HepG2 (cell line): ENCODE data around the gene CA10.

Experiments
- BORCS8-MEF2B ChIP-seq: sonication (generic); formaldehyde crosslinking; IDR thresholded peaks from 2 replicates; pipeline ENCODE4 v1.8.0; 2022; ENCODE audit warnings: mild to moderate bottlenecking, missing genetic modification reagents
- CHD4 ChIP-seq: fragments of 200-600 bp; sonication (generic); IDR thresholded peaks from 2 replicates; pipeline ENCODE4 v1.7.0; 2017; ENCODE audit warnings: mild to moderate bottlenecking, low read length, borderline replicate concordance
- CTCF ChIP-seq: sonication (generic); formaldehyde crosslinking; IDR thresholded peaks from 2 replicates; pipeline ENCODE4 v1.5.0; 2020; ENCODE audit warnings: mild to moderate bottlenecking, missing genetic modification reagents, moderate library complexity
- ETV6 ChIP-seq: sonication (generic); formaldehyde crosslinking; conservative IDR thresholded peaks from 2 replicates; pipeline ENCODE4 v1.4.0; 2020; ENCODE audit warnings: missing genetic modification reagents
- MTF1 ChIP-seq: sonication (generic); formaldehyde crosslinking; IDR thresholded peaks from 2 replicates; pipeline ENCODE4 v1.5.0; 2020; ENCODE audit warnings: missing genetic modification reagents
- ZNF282 ChIP-seq: fragments of 450-650 bp; IDR thresholded peaks from 2 replicates; pipeline ENCODE4 v1.6.1; 2018; ENCODE audit not compliant: partially characterized antibody
- ZNF331 ChIP-seq: sonication (generic); formaldehyde crosslinking; IDR thresholded peaks from 2 replicates; pipeline ENCODE4 v1.4.0; 2020; ENCODE audit warnings: missing genetic modification reagents
- ZUFSP ChIP-seq: sonication (generic); formaldehyde crosslinking; IDR thresholded peaks from 2 replicates; pipeline ENCODE4 v1.9.0; 2021; ENCODE audit warnings: missing genetic modification reagents, mild to moderate bottlenecking, borderline replicate concordance

- no peak for TF ChIP-seq ETV6
- TF ChIP-seq ZNF331 (CRISPR knock-in tag) = no peak
- no peak for TF ChIP-seq ZNF282
- TF ChIP-seq CHD4 = no peak
- no peak for TF ChIP-seq BORCS8-MEF2B (CRISPR knock-in tag)
- TF ChIP-seq MTF1 (CRISPR knock-in tag) = no peak
- no peak for TF ChIP-seq ZUFSP (CRISPR knock-in tag)
- no peak for TF ChIP-seq CTCF (CRISPR knock-in tag)
Observed at GRCh38 chr17:51951741-51952140, 206.8 kb downstream of the CA10 start.
